Activated CD8-positive, alpha-beta memory T cell treated with anti-CD3 and anti-CD28 coated beads, Interleukin-2, amount 10 ng/mL, durations not matched to agents 7 days and 5 days (primary cell): ENCODE data around the gene RABGEF1. TPM values are rescaled to one million over a fixed set of nuclear protein-coding genes. Genes with fewer than 3 reads are reported as not detected.
"Not testable (repeated sequence)": the region's sequence is repeated elsewhere in the genome, so short reads cannot be mapped to it uniquely, and the experiment has no call there.

Source experiments
- ATAC-seq: fragments of 150-1000 bp; cut with Tn5 transposase; one replicate; pipeline ENCODE4 v1.10.0; 2021; ENCODE audit warnings: moderate library complexity
- CTCF ChIA-PET: fragments of 350-600 bp; sonication (Branson Sonifier 250); formaldehyde crosslinking; loops from one replicate; lab custom pipeline; 2021; ENCODE audit warnings: antibody characterized with exemption; lab: Charles Lee
- DNase-seq: peaks from one replicate; pipeline ENCODE4 v3.0.0-alpha.2; 2020
- H3K27ac Mint-ChIP-seq: one replicate; pipeline ENCODE4 v1.8.0; 2021; ENCODE audit warnings: mild to moderate bottlenecking, mixed read lengths
- H3K27me3 Mint-ChIP-seq: one replicate; pipeline ENCODE4 v1.8.0; 2021; ENCODE audit warnings: mixed read lengths
- H3K36me3 Mint-ChIP-seq: one replicate; pipeline ENCODE4 v1.8.0; 2021; ENCODE audit warnings: mild to moderate bottlenecking, mixed read lengths
- H3K4me1 Mint-ChIP-seq: one replicate; pipeline ENCODE4 v1.8.0; 2021; ENCODE audit warnings: mixed read lengths
- H3K4me3 Mint-ChIP-seq: one replicate; pipeline ENCODE4 v1.8.0; 2021; ENCODE audit warnings: mild to moderate bottlenecking, moderate library complexity, mixed read lengths
- H3K9me3 Mint-ChIP-seq: one replicate; pipeline ENCODE4 v1.8.0; 2022; ENCODE audit warnings: low read depth, mixed read lengths
- total RNA-seq, 2 experiments: library from RNA; stranded (reverse); gene quantifications; one replicate each; pipeline ENCODE4 v1.2.3, GENCODE V29; 2021

RABGEF1 gene
- total RNA-seq, 2 experiments from 2014 or later: 21.7 to 25.6 TPM

DNA sequence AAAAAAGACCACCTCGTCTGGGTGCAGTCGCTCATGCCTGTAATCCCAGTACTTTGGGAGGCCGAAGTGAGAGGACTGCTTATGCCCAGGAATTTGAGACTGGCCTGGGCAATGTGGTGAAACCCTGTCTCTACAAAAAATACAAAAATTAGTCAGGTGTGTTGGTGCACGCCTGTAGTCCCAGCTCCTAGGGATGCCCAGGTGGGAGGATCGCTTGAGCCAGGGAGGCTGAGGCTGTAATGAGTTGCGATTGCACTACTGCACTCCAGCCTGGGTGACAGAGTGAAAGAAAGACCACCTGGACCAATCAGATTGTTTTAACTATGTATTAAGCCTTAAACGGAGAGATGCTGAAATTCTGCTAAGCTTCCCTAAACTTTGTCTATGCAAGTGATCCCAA is 103.0 kb downstream of the RABGEF1 start:
- ATAC-seq, H3K36me3 Mint-ChIP-seq, H3K27me3 Mint-ChIP-seq, DNase-seq, H3K27ac Mint-ChIP-seq, H3K9me3 Mint-ChIP-seq: not testable (repeated sequence)
- peak overlapping the region; percentile 98 for H3K4me3 Mint-ChIP-seq
- CTCF ChIA-PET: interaction anchor here (1.4 to 2.0 kb wide), 5 partner anchors 14 to 286 kb away, joined by 3 to 8 read pairs (median 3); partner anchors contain the start of gene TMEM248
- H3K4me1 Mint-ChIP-seq: peaks cover 28% of the 10 kb centered on the region

DNA sequence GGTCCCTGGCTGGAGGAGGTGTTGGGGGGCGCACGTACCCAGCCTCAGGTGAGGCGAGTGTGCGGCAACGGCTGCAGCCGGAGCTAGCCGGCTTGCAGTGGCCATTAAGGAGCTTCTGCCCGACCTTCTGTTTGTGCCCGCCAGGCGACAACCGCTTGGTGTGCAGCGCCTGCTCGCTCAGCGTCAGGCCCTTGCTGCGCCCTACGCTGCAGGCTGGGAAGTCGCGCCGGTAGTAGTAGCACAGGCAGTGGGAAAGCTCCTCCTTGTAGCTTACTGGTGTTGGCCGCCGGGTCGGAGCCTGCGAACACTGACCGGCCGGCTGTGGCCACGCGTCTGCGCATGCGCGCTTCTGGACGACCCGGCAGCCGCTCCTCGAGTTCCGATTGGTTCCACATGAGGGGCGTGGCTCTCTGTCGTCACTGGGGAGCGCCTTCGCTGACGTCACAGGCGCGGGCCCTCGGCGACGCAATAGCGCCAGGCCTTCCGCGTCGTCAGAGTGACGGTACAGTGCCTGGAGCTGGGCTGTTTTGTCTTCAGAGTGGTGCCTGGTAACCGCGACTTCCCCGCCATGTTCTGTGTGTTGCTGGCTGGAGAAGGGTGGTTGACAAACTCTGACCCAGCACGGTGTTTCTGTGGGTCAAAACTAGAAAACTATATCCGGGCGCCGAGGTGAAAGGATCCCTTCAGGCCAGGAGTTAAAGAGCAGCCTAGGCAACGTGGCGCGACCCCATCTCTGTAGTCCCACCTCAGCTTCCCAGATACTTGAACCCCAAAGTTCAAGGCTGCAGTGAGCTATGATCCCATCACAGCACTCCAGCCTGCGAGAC is 104.2 kb downstream of the RABGEF1 start:
- ATAC-seq (peak; percentile 92), DNase-seq (peak; percentile 99)
- CTCF ChIA-PET: interaction anchor here (0.8 to 2.0 kb wide), 10 partner anchors 9 to 287 kb away, joined by 3 to 8 read pairs (median 4); partner anchors contain the start of gene TMEM248
- Mint-ChIP-seq H3K36me3 (peaks cover 2% of the 10 kb centered on the region), H3K4me3 (peak overlapping the region; percentile 98), H3K27ac (peak overlapping the region; percentile 99), H3K9me3 (no peaks in the 10 kb centered on the region), H3K27me3 (peaks cover 2% of the 10 kb centered on the region), H3K4me1 (peaks cover 29% of the 10 kb centered on the region)

DNA sequence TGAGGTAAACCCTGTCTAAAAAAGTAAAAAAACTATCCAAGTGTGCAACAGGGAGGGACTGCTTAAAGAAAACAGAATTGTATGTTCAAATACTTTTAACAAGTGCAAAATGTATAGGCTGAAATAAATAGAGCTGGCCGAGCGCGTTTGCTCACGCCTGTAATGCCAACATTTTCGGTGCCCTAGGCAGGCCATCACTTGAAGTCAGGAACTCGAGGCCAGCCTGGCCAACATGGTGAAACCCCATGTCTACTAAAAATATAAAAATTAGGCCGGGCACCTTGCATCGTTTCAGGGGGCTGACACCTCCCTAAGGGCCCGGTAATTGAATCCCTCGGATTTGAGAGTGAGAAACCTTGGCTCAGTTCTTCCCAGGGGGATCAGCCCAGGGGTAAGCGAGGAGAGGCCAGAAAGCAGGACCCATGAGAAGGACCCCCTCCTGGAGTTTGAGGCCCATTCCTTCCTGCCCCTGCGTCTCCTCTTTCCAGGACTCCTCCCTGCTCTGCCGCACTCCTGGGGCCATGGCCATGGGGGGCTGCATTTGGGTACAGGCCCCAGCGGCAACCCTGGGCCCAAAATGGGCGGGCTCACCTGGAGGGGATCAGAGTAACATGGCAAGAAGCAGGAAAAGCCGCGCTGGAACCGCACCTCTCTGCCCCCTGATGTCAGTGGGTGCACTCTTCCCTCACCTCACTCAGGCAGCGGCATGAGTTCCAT is 105.0 kb downstream of the RABGEF1 start:
- H3K27ac Mint-ChIP-seq: peak overlapping the region; percentile 99
- H3K9me3 Mint-ChIP-seq: no peaks in the 10 kb centered on the region
- peak overlapping the region; percentile 98 for H3K4me3 Mint-ChIP-seq
- peaks cover 29% of the 10 kb centered on the region for H3K4me1 Mint-ChIP-seq
- peaks cover 2% of the 10 kb centered on the region for H3K27me3 Mint-ChIP-seq
- no peak for DNase-seq
- CTCF ChIA-PET: interaction anchor here (0.9 to 2.0 kb wide), 5 partner anchors 8 to 76 kb away, joined by 3 to 8 read pairs (median 4); partner anchors contain the start of gene TMEM248
- no peak for ATAC-seq
- peaks cover 2% of the 10 kb centered on the region for H3K36me3 Mint-ChIP-seq

DNA sequence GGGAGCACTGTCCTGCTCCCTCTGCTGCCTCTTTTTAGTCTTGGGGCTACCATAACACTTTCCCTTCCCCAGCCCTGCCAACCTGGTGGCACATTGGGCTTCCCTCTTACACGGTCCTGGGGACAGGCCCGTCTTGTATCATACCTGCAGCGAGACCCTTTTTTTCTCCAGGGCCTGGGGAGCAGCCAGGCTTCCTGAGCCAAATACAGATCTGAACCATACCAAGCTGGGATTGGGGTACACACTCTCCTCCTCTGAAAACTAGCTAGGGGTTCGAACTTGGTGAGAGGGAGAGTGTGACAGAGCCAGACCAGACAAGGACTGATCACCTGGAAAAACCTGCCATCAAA is 105.5 kb downstream of the RABGEF1 start:
- peaks cover 29% of the 10 kb centered on the region for H3K4me1 Mint-ChIP-seq
- not testable (repeated sequence) for DNase-seq

DNA sequence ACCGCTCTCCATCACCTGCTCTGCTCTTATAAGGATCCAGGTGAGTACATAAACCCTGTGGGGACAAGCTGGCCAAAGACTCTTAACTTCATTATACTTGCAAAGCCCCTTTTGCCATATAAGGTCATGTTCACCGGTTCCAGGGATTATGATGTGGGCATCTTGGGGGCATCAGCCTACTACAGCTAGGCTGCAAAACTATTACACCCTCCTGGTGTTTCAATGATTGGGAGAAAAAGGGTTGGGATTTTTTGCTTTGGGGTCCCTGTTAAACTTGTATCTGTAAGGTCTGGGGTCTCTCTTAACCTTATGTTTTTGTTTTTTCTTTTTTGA is 107.0 kb downstream of the RABGEF1 start:
- CTCF ChIA-PET, H3K27me3 Mint-ChIP-seq, H3K36me3 Mint-ChIP-seq, H3K9me3 Mint-ChIP-seq, ATAC-seq, H3K4me3 Mint-ChIP-seq, DNase-seq: not testable (repeated sequence)
- peaks cover 29% of the 10 kb centered on the region for H3K4me1 Mint-ChIP-seq
- H3K27ac Mint-ChIP-seq: peak overlapping the region; percentile 43

More for the DNA sequence above, 105.5 kb downstream of the RABGEF1 start:
- H3K27ac Mint-ChIP-seq: peak overlapping the region; percentile 99
- H3K4me3 Mint-ChIP-seq: peak overlapping the region; percentile 98
- CTCF ChIA-PET, H3K9me3 Mint-ChIP-seq, H3K27me3 Mint-ChIP-seq, ATAC-seq, H3K36me3 Mint-ChIP-seq: not testable (repeated sequence)

DNA sequence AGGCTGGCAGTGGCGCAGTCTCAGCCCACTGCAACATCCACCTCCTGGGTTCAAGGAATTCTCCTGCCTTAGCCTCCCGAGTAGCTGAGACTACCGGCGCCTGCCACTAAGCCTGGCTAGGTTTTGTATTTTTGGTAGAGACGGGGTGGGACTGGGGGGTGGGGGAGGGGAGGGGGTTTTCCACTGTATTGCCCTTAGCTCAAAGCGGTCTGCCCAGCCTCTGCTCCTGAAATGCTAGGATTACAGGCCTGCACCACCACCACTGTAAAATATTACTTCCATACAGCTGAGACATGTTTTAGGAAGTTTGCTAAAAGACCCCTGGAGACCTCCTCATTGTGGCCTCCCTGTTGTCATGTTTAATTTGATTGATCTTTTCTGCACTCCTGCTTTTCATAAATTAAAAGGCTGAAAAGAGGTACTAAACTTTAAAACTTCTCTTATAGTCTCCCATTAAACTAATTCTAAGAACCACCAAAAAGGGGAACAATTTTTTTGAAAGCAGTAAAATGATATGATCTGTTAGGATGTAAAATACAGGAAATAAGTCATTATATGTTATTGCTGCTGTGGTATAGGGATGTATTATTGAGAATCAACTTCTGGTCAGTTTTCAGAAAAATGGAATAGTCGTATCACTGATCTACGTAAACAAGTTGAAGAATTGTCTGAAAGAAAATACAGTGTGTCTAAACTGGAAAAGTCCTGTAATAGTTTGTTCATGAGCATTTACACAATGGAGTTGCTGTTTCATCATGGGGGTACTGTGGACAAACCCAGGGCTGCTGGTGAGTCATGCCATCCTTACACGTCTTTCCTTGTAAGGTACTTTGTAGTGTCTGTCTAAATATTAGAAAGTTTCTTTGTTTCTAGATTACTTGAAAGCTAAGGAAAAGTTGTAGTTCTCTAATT is 107.6 kb downstream of the RABGEF1 start:
- peaks cover 2% of the 10 kb centered on the region for H3K27me3 Mint-ChIP-seq
- H3K4me3 Mint-ChIP-seq: no peak overlapping the region
- CTCF ChIA-PET: no interaction called here
- DNase-seq: no peak
- H3K9me3 Mint-ChIP-seq: no peaks in the 10 kb centered on the region
- peaks cover 28% of the 10 kb centered on the region for H3K4me1 Mint-ChIP-seq
- H3K36me3 Mint-ChIP-seq: peaks cover 2% of the 10 kb centered on the region
- H3K27ac Mint-ChIP-seq: peak overlapping the region; percentile 65
- no peak for ATAC-seq

DNA sequence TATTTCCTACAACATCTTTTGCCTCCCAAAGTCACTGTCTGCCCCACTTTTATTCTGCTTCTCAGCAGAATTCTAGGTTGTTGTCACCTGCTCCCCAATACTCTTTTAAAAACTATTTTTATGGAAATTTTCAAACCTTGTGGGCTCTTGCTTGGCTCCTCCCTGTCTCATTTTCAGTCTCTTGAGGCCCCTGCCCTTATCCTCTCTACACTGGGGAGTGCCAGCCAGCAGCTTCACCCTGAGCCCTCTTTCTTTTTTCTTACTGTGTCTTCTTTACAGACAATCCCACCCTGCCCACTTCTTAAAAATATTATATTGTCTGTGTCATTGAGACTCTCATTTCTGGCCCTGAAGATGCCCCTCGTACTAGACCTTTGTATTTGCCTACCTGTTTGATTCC is 118.8 kb downstream of the RABGEF1 start:
- CTCF ChIA-PET: interaction anchor here (1.0 to 1.5 kb wide), 3 partner anchors 8 to 36 kb away, joined by 3 to 5 read pairs (median 3); no protein-coding TSS in a partner anchor
- DNase-seq (no peak), ATAC-seq (no peak)
- H3K9me3 Mint-ChIP-seq: no peaks in the 10 kb centered on the region
- no peak overlapping the region for H3K4me3 Mint-ChIP-seq
- peak overlapping the region; percentile 77 for H3K27ac Mint-ChIP-seq
- peaks cover 16% of the 10 kb centered on the region for H3K4me1 Mint-ChIP-seq
- no peaks in the 10 kb centered on the region for H3K27me3 Mint-ChIP-seq
- peaks cover 6% of the 10 kb centered on the region for H3K36me3 Mint-ChIP-seq

DNA sequence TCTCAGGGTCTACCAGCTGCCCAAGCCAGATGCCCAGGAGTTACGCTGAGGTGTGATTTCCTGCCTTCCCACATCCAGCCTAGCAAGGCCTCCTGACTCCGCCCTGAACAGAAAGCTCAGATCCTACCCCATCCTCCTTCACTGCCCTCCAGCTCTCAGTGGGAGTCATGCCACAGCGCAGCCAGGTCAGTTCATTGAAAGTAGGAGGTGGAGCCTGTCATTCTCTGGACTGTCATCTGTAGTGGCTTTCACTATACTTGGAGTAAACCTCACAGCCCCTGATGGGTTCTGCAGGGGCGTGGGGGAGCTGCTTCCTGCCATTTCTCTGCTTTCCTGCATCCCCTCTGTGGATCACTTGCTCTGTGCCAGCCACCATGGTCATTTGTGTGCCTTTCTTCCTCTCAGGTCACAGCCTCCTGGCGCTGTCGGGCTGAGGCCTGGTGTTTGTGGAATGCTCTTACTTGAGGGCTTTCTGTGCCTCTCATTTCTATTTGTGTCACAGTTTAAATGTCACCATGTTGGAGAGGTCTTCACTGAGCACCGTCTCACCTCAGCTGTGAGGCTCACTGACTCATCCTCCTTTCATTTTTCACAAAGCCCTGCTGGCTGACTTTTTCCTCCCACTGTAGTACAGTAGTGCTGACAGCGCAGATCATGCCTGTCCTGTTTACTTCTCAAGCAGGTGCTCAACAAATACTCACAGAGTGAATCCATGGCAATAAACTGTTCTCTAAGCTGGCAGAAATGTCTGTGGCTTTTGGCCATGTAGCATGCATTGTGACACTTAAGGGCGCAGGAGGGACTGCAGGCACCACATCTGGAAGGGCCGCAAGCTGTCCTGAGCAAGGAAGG is 119.5 kb downstream of the RABGEF1 start:
- Mint-ChIP-seq H3K4me1 (peaks cover 16% of the 10 kb centered on the region), H3K27ac (peak overlapping the region; percentile 77), H3K4me3 (no peak overlapping the region), H3K27me3 (no peaks in the 10 kb centered on the region), H3K36me3 (peaks cover 6% of the 10 kb centered on the region), H3K9me3 (no peaks in the 10 kb centered on the region)
- CTCF ChIA-PET: interaction anchor here (0.7 to 1.5 kb wide), 4 partner anchors 9 to 52 kb away, joined by 3 to 5 read pairs (median 3); no protein-coding TSS in a partner anchor
- ATAC-seq: peak; percentile 87
- DNase-seq: peak; percentile 61

DNA sequence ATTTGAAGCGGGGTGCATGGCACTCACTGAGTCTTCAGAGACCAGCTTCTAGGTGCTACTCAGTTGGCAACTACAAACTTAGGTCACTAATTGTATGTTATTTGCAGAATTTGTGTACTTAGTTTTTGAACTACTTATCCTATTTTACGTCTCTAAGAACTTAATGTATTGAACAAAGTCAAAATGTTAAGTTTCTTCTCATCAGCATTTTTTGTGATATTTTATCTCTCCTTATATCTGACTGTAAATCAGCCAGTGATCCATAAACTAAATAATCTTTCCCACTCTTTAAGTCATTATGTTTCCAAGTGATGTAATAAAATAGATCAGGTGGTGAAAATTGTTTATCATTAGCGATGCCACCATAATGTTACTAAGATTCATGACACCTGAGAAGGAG is 120.2 kb downstream of the RABGEF1 start:
- CTCF ChIA-PET: no interaction called here
- Mint-ChIP-seq H3K9me3 (no peaks in the 10 kb centered on the region), H3K4me3 (no peak overlapping the region), H3K27me3 (no peaks in the 10 kb centered on the region), H3K4me1 (peaks cover 16% of the 10 kb centered on the region), H3K27ac (no peak overlapping the region), H3K36me3 (peaks cover 6% of the 10 kb centered on the region)
- ATAC-seq (no peak), DNase-seq (no peak)

Other genes with a start within 250 kb of the RABGEF1 start
- 10 to 100 TPM; 27.8 to 41.9 TPM for gene KCTD7, start 111.9 kb upstream of the RABGEF1 start, total RNA-seq
- 10 to 100 TPM; 84.8 to 90.2 TPM for gene TMEM248, start 180.5 kb downstream of the RABGEF1 start, total RNA-seq